Stimulated activated CD4-positive, alpha-beta T cell treated with anti-CD3 and anti-CD28 coated beads, Interleukin-2, amount 100 ng/mL, for 48 hours (primary cell): Measurements from ENCODE around the gene TBRG1.
"Not testable (repeated sequence)": the region's sequence is repeated elsewhere in the genome, so short reads cannot be mapped to it uniquely, and the experiment has no call there.

ENCODE experiments used
- DNase-seq, 2 donors: peaks; one replicate each; pipeline ENCODE4 v3.0.0-alpha.2; 2020

TBRG1 gene

GRCh38 chr11:124622531-124623451, at the start of gene TBRG1:
TBRG1 (plus strand) TSS chr11:124622864; CDS start chr11:124623084, 220 bp downstream.
- DNase-seq: peak; percentile 63 to 69

DNA sequence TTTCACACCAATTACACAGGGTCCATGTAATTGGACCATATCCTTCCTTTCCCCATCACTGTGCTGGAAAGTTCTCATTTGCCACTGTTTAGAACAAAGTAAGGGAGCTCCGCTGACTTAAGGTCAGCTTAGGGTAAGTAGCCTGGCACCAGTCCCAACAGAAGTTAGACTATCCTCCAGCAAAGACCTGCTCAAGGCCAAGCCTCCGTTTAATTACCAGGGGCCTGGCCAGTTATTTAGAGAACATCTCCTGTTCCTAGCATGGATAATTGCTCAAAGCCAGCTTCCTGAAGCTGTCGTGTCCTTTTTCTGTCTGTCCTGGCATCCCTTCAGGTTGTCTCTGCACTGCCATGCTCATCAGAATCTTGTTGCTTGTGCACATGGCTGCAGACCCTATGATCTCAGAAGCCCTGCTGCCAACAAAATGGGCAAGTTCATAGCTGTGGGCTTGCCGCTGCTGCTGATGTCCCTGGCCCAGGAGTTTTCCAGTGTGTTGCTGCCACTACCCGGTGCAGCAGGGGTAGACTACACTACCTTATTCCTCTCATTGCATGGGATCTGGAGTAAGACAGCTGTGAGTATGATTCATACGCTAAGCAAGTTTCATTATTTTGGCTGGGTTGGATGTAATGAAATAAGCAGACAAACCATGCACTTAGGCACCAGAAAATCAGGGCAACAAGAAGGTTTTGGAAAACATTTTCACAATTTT, 44.8 kb upstream of the TBRG1 start:
- DNase-seq: no peak

DNA sequence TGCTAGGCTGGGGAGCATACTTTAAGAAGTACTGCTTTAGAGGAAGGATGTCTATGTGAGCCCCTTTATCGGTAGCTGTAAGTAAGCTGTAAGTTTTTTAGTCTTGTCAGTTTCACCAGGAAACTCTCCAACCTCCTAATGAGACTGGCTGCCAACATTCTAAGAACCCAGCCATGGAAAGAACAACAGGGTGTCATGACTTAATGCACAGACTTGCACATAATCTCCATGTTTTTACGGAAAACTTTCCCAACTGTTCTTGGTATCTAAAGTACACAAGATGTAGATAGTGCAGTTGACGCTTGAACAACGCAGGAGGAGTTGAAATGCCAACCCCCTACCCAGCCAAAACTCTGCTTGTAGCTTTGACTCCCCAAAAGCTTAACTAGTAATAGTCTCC, 43.9 kb upstream of the TBRG1 start:
- no peak for DNase-seq

DNA sequence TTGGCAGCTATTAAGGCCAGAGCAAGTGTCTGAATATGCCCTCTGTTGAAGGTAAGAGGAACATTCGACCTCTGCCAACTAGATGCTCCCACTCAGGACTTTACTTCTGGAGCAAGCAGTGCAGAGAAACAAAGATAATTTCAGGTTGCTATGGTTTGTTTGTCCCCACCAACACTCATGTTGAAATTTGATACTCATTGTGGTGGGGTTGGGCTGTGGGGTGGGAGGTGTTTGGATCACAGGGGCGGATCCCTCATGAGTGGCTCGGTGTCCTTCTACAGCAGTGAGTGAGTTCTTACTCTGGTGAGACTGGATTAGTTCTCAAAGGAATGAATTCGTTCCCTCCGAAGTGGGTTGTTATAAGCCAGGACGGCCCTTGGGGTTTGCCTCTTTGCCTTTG, 40.8 kb upstream of the TBRG1 start:
- DNase-seq: no peak

- no peak for DNase-seq
These were observed 40.1 kb upstream of the TBRG1 start for GRCh38 chr11:124582565-124582964.

- DNase-seq: no peak
These were observed 38.9 kb upstream of the TBRG1 start for GRCh38 chr11:124583781-124584180.

DNA sequence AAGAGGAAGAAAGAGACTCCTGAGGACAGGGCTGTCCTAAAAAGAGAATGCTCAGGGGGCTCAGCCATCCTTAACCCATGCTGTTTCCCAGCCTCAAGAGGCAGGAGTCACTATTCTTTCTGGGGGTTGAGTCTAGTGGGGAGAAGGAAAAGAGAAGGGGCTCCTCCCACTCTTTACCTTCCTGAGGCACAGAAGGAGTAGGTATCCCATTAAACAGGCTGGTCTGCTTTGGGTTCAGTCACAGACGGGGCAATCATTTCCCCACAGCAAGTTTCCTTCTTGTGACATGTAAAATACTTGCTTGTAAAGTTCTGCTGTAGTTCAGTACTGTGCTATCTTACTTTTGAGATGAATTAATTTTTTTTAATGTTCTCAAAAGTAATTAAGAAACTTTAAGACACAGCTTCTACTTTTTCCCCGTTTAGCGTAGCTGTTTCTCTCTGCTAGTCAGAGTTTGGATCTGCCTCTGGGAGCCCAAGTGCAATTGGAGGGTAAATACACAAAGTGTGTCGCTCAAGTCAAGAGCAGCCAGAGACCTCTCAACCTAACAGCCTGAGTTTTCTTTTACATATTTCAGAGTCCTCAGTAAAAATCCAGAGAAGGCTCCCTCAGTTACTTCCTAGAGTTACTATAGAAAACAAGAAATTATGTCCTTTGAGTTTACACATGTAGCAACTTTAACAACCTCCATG, 37.8 kb upstream of the TBRG1 start:
- no peak for DNase-seq

DNA sequence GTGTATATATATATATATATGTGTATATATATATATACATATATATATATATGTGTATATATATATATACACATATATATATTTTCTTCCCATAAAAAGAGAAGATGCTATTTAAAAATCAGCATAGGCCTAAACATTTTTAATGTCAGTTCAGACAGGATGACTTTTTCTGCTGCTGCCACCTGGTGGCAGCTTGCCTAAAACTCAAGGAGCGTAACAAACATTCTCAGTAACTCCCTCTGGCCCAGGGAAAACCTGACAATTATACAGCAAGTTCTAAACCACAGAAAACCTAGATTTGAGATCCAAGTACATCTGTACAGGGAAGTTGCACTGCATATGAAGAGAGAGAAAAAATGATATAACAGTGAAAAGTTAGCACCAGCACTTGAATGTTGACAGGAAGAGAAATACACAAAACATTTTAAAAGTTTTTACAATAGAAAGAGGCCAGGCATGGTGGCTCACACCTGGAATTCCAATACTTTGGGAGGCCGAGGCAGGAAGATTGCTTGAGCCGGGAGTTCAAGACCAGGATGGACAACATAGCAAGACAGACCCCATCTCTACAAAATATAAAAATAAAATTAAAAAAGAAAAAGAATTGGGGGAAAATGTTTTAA, 36.3 kb upstream of the TBRG1 start:
- peak; percentile 28 to 49 for DNase-seq

GRCh38 chr11:124591430-124591829, 31.2 kb upstream of the TBRG1 start:
- DNase-seq: no peak

DNA sequence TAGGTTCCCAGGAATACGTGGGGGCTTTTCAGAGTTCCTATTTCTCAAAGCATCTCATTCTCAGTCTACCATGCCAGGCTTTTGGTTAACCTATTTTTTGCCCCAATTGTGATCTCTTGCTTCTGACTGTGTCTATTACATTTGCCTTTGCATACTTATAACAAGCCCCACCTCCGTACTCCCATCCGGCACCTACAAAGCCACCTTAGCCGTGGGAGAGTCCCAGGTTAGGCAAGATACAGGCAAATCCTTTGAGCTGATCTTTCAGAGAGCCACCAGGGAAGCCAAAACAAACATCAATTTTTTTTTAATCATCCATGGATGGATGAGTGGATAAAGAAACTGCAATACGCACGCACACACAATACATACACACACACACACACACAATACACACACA, 30.0 kb upstream of the TBRG1 start:
- no peak for DNase-seq

GRCh38 chr11:124595302-124595701, 27.4 kb upstream of the TBRG1 start:
- no peak for DNase-seq

GRCh38 chr11:124597626-124598025, 25.0 kb upstream of the TBRG1 start:
- DNase-seq: no peak

DNA sequence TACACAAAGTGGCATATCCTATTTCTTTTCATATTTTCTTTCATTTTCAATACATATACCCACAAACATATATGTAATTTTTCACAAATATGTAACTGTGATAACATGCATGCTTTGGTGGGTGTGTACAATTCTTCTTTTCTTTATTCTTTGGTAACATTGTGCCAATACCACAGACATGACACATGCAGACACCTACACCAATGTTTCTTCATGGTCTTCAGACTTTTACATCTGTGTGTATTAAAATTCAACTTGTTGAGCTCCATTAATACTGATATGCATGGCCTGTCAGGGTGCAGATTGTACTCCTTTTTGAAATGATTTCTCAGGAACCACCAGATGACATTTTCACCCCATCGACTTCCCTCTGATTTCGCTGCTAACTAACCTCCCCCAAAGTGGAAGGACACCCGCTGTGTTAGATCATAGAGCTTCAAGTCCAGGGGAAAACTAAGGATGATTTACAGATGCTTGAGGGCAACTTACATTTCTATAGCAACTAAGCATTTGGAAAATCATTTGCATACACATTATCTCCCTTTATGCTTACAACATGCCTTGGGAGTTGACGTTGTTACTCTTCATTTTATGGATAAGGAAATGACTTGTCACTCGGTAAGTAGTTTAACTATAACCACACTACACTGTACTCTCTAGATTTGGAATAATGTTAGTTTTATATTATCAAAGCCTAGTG, 21.9 kb upstream of the TBRG1 start:
- no peak for DNase-seq

DNA sequence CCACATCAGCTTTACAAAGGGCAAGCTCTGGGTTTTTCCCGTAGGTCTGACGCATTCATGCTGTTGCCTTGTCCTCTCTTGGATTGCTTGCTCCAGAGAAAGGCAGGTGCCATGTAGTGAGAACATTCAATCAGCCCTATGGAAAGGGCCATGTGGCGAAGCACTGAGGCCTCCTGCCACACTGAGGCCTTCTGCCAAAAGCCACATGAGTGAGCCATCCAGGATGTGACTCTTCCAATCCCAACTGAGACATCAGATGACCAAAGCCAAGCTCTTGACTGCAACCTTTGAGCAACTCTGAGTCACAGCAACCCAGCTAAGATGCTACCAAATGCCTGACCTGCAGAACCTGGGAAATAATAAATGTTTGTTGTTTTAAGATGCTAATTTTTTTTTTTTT, 20.5 kb upstream of the TBRG1 start:
- DNase-seq: no peak

DNA sequence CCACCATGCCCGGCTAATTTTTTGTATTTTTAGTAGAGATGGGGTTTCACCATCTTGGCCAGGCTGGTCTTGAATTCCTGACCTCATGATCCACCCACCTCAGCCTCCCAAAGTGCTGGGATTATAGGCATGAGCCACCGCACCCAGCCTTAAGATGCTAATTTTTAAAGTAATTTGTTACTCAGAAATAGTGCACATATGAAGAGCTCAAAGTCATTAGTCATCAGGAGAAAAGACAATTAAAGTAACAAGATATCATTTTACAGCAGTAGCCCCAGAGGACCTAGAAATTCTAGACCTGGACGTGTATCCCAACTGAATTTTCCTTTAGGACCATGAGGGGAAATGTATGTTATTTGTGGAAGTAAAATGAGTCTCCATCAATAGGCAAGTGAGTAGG, 19.9 kb upstream of the TBRG1 start:
- DNase-seq: not testable (repeated sequence)

- no peak for DNase-seq
These were observed 16.9 kb upstream of the TBRG1 start for GRCh38 chr11:124605719-124606118.

DNA sequence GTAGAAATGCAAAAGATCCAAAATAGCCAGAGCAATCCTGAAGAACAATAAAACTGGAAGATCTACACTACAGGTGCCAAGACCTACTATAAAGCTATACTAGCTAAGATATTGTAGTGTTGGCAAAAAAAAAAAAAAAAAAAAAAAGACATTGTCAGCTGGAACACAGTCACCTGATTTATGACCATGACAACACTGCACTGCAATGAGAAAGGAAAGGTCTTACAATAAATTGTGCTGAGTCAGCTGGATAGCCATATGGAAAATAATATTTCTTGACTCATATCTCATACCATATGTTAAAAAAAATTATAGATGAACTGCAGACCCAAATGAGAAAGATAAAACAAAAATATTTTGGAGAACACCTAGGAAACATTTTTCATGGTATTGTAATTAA, 14.5 kb upstream of the TBRG1 start:
- DNase-seq: no peak

GRCh38 chr11:124610295-124610694, 12.4 kb upstream of the TBRG1 start:
- no peak for DNase-seq

GRCh38 chr11:124611064-124611463, 11.6 kb upstream of the TBRG1 start, which contains the start of gene PANX3:
PANX3 (plus strand) TSS chr11:124611428; CDS start chr11:124611557, 129 bp downstream.
- no peak for DNase-seq

- DNase-seq: no peak
These were observed 10.6 kb upstream of the TBRG1 start for GRCh38 chr11:124612045-124612444.

GRCh38 chr11:124612567-124613246, 10.0 kb upstream of the TBRG1 start:
- no peak for DNase-seq

- no peak for DNase-seq
These were observed 3.8 kb upstream of the TBRG1 start for GRCh38 chr11:124618863-124619262.
